NCI-H748 treated with DMSO at 0.1 percent for 48 hours (cell line): ENCODE data around the gene CSMD2.

Experiments
- DNase-seq: peaks from one replicate; lab custom pipeline; 2025; lab: John Stamatoyannopoulos, UW

CSMD2 gene

GRCh38 chr1:33753087-33753856 is 411.8 kb downstream of the CSMD2 start:
- no peak for DNase-seq

GRCh38 chr1:33745942-33746341 is 419.1 kb downstream of the CSMD2 start:
- DNase-seq: no peak

- DNase-seq: no peak
Measured at GRCh38 chr1:33743221-33743998, 421.6 kb downstream of the CSMD2 start.

- DNase-seq: no peak
Measured at GRCh38 chr1:33742663-33743062, 422.4 kb downstream of the CSMD2 start.

GRCh38 chr1:33741749-33742148 is 423.3 kb downstream of the CSMD2 start:
- no peak for DNase-seq

GRCh38 chr1:33740040-33740744 is 424.8 kb downstream of the CSMD2 start:
- DNase-seq: no peak

- DNase-seq: no peak
Measured at GRCh38 chr1:33738976-33739375, 426.1 kb downstream of the CSMD2 start.

- no peak for DNase-seq
Measured at GRCh38 chr1:33738536-33738935, 426.5 kb downstream of the CSMD2 start.

GRCh38 chr1:33736496-33736895 is 428.5 kb downstream of the CSMD2 start:
- DNase-seq: no peak

GRCh38 chr1:33735624-33736023 is 429.4 kb downstream of the CSMD2 start:
- peak; percentile 1 for DNase-seq

- DNase-seq: no peak
Measured at GRCh38 chr1:33727310-33727709, 437.7 kb downstream of the CSMD2 start.

- no peak for DNase-seq
Measured at GRCh38 chr1:33726274-33726804, 438.7 kb downstream of the CSMD2 start.

GRCh38 chr1:33725556-33726160 is 439.4 kb downstream of the CSMD2 start:
- DNase-seq: no peak

- DNase-seq: no peak
Measured at GRCh38 chr1:33725037-33725436, 440.0 kb downstream of the CSMD2 start.

- no peak for DNase-seq
Measured at GRCh38 chr1:33724348-33724747, 440.7 kb downstream of the CSMD2 start.

GRCh38 chr1:33723251-33723650 is 441.8 kb downstream of the CSMD2 start:
- no peak for DNase-seq

- DNase-seq: no peak
Measured at GRCh38 chr1:33721301-33721815, 443.7 kb downstream of the CSMD2 start.

- no peak for DNase-seq
Measured at GRCh38 chr1:33719771-33720670, 445.0 kb downstream of the CSMD2 start.

- no peak for DNase-seq
Measured at GRCh38 chr1:33719326-33719725, 445.7 kb downstream of the CSMD2 start.

GRCh38 chr1:33718186-33718585 is 446.8 kb downstream of the CSMD2 start:
- no peak for DNase-seq
